GM18520 (cell line): ENCODE results near the gene PRR27.

Experiments used
- ATAC-seq: cut with Tn5 transposase; IDR thresholded peaks from one replicate; pipeline ENCODE4 v1.9.1; 2021; ENCODE audit not compliant: unreplicated experiment

PRR27 gene

GRCh38 chr4:70153937-70154336 lies at the start of gene PRR27:
Gene PRR27 (plus strand): TSS chr4:70154237. CDS start chr4:70154376, 139 bp downstream.
- no peak for ATAC-seq

GRCh38 chr4:70110917-70111316 lies 43.1 kb upstream of the PRR27 start:
- no peak for ATAC-seq

- ATAC-seq: no peak
Measured at GRCh38 chr4:70113656-70114055, 40.4 kb upstream of the PRR27 start.

GRCh38 chr4:70114096-70114495 lies 39.9 kb upstream of the PRR27 start:
- ATAC-seq: no peak

GRCh38 chr4:70120323-70120722 lies 33.7 kb upstream of the PRR27 start:
- no peak for ATAC-seq

GRCh38 chr4:70133473-70133872 lies 20.6 kb upstream of the PRR27 start:
- ATAC-seq: no peak

GRCh38 chr4:70138751-70139150 lies 15.3 kb upstream of the PRR27 start:
- no peak for ATAC-seq

GRCh38 chr4:70151271-70151670 lies 2.8 kb upstream of the PRR27 start:
- no peak for ATAC-seq

GRCh38 chr4:70152088-70152487 lies 1.9 kb upstream of the PRR27 start:
- ATAC-seq: no peak

- no peak for ATAC-seq
Measured at GRCh38 chr4:70158576-70158975, 4.5 kb downstream of the PRR27 start.

- no peak for ATAC-seq
Measured at GRCh38 chr4:70177090-70177489, 23.1 kb downstream of the PRR27 start.

GRCh38 chr4:70178075-70178660 lies 24.1 kb downstream of the PRR27 start:
- ATAC-seq: no peak

- ATAC-seq: no peak
Measured at GRCh38 chr4:70179811-70180210, 25.8 kb downstream of the PRR27 start.

GRCh38 chr4:70181864-70182263 lies 27.8 kb downstream of the PRR27 start:
- ATAC-seq: no peak

- ATAC-seq: no peak
Measured at GRCh38 chr4:70182517-70183167, 28.6 kb downstream of the PRR27 start.

- ATAC-seq: no peak
Measured at GRCh38 chr4:70183168-70183939, 29.3 kb downstream of the PRR27 start.

- no peak for ATAC-seq
Measured at GRCh38 chr4:70183940-70184246, 29.9 kb downstream of the PRR27 start.

- ATAC-seq: no peak
Measured at GRCh38 chr4:70187216-70187615, 33.2 kb downstream of the PRR27 start.

- ATAC-seq: no peak
Measured at GRCh38 chr4:70190579-70190978, 36.5 kb downstream of the PRR27 start.

GRCh38 chr4:70191647-70192046 lies 37.6 kb downstream of the PRR27 start:
- no peak for ATAC-seq

- ATAC-seq: no peak
Measured at GRCh38 chr4:70192895-70193294, 38.9 kb downstream of the PRR27 start.

- no peak for ATAC-seq
Measured at GRCh38 chr4:70195425-70195824, 41.4 kb downstream of the PRR27 start, which contains the start of gene ODAM. Gene ODAM (plus strand): TSS chr4:70195725. CDS start chr4:70196544, 819 bp downstream.
